CD4-positive, alpha-beta T cell (primary cell): Measurements from ENCODE around the gene TXNDC15. TPM values are rescaled to one million over a fixed set of nuclear protein-coding genes. Genes with fewer than 3 reads are reported as not detected.
A peak's percentile ranks its signal among the peaks of the same experiment; 100 is the strongest.
"Not testable (repeated sequence)": the region's sequence is repeated elsewhere in the genome, so short reads cannot be mapped to it uniquely, and the experiment has no call there.

Experiments used
- ATAC-seq: fragments of 200-7000 bp; cut with Tn5 transposase; one replicate; pipeline ENCODE4 v1.10.0; 2022; ENCODE audit warnings: mild to moderate bottlenecking; ENCODE audit not compliant: poor library complexity
- CTCF ChIA-PET: fragments of 350-600 bp; sonication (Branson Sonifier 250); formaldehyde crosslinking; loops from one replicate; lab custom pipeline; 2021; ENCODE audit warnings: antibody characterized with exemption, inconsistent platforms; lab: Charles Lee
- POLR2A ChIA-PET: fragments of 350-600 bp; sonication (Branson Sonifier 250); formaldehyde crosslinking; loops from one replicate; lab custom pipeline; 2021; ENCODE audit warnings: antibody characterized with exemption, inconsistent platforms; lab: Charles Lee
- DNase-seq, 14 experiments: peaks; one replicate each; pipeline ENCODE4 v3.0.0-alpha.2; 2013 to 2020; ENCODE audit warnings: mixed read lengths in 2 of 14
- H3K27ac ChIP-seq, 2 donors: one replicate each; pipeline versions ENCODE4 v1.5.1 to v1.7.0; 2013; ENCODE audit warnings: low read length in 2 of 2, low read depth in 1 of 2, mild to moderate bottlenecking in 1 of 2
- H3K27me3 ChIP-seq, 2 experiments: 1 replicate in 1 of 2; 2 replicates in 1 of 2; pipeline versions ENCODE4 v1.6.1 to v1.7.0; 2013; ENCODE audit warnings: low read length in 2 of 2, control low read depth in 1 of 2, mild to moderate bottlenecking in 1 of 2, moderate library complexity in 1 of 2; ENCODE audit not compliant: insufficient read depth in 2 of 2, control insufficient read depth in 1 of 2
- H3K36me3 ChIP-seq: one replicate; pipeline ENCODE4 v1.6.1; 2013; ENCODE audit warnings: low read length, control low read depth; ENCODE audit not compliant: insufficient read depth
- H3K4me1 ChIP-seq: one replicate; pipeline ENCODE4 v1.6.1; 2013; ENCODE audit warnings: low read length, control low read depth; ENCODE audit not compliant: insufficient read depth
- H3K4me3 ChIP-seq: one replicate; pipeline ENCODE4 v1.5.1; 2013; ENCODE audit warnings: mild to moderate bottlenecking, low read length, moderate library complexity
- H3K9me3 ChIP-seq, 2 experiments: 1 replicate in 1 of 2; 2 replicates in 1 of 2; pipeline versions ENCODE4 v1.6.1 to v1.7.0; 2013; ENCODE audit warnings: low read length in 2 of 2, mild to moderate bottlenecking in 2 of 2, control low read depth in 1 of 2, moderate library complexity in 1 of 2; ENCODE audit not compliant: control insufficient read depth in 1 of 2, insufficient read depth in 1 of 2
- H3K27ac Mint-ChIP-seq: one replicate; pipeline ENCODE4 v1.8.0; 2020; ENCODE audit warnings: mixed read lengths
- H3K27me3 Mint-ChIP-seq: one replicate; pipeline ENCODE4 v1.8.0; 2021; ENCODE audit warnings: mixed read lengths
- H3K36me3 Mint-ChIP-seq: one replicate; pipeline ENCODE4 v1.8.0; 2021; ENCODE audit warnings: low read depth, mixed read lengths
- H3K4me1 Mint-ChIP-seq: one replicate; pipeline ENCODE4 v1.8.0; 2021; ENCODE audit warnings: low read depth, mixed read lengths
- H3K4me3 Mint-ChIP-seq: one replicate; pipeline ENCODE4 v1.8.0; 2020; ENCODE audit warnings: mild to moderate bottlenecking, mixed read lengths
- H3K9me3 Mint-ChIP-seq: one replicate; pipeline ENCODE4 v1.8.0; 2020; ENCODE audit warnings: mixed read lengths
- CTCF ChIP-seq: fragments of 200-600 bp; IDR thresholded peaks from one replicate; pipeline ENCODE4 v1.8.0; 2022; ENCODE audit warnings: antibody characterized with exemption, mild to moderate bottlenecking
- intact Hi-C, 2 experiments: fragments of 100-400 bp; cut with DNase I in 1 of 2; cut with micrococcal nuclease in 1 of 2; formaldehyde crosslinking; loops; one replicate each; pipeline versions ENCODE4 v1.15.1 to v1.9.0; 2023 to 2025; cut with DNase I, micrococcal nuclease
- total RNA-seq, 174 experiments: library from RNA in 2 of 174; stranded (reverse) in 2 of 174; gene quantifications; one replicate each; pipeline ENCODE4 v1.2.3 and lab custom pipeline; 2021 to 2026

The TXNDC15 gene
- total RNA-seq, 2 experiments from 2014 or later, result 19.6 to 20.0 TPM

GRCh38 chr5:134845852-134846640 lies 28.1 kb upstream of the TXNDC15 start, which contains the start of gene C5orf24:
TSS of gene C5orf24 (plus strand) at chr5:134845968. CDS start at chr5:134854901, 8,933 bp downstream.
- H3K27me3 ChIP-seq, result no peaks in the 10 kb centered on the region
- H3K27me3 Mint-ChIP-seq, result no peaks in the 10 kb centered on the region
- H3K4me1 ChIP-seq, result peaks cover 35% of the 10 kb centered on the region
- no peaks in the 10 kb centered on the region for H3K9me3 ChIP-seq
- no peak for TF ChIP-seq CTCF
- peak within 1 kb of the TSS; percentile 76 for H3K4me3 ChIP-seq
- DNase-seq (peak; percentile 83 to 98 (median 90)), ATAC-seq (peak; percentile 90)
- intact Hi-C loops, result loop anchor here (1.0 to 10.0 kb wide), 10 partner anchors 27 to 621 kb away; partner anchors contain the start of genes CAMLG (in 2 of the 2), PCBD2 (in 1 of the 2), PPP2CA (in 1 of the 2) and SEC24A (in 1 of the 2)
- H3K36me3 Mint-ChIP-seq, result peaks cover 27% of the 10 kb centered on the region
- H3K9me3 Mint-ChIP-seq, result no peaks in the 10 kb centered on the region
- H3K27ac ChIP-seq, result peak within 1 kb of the TSS; percentile 87
- H3K27ac Mint-ChIP-seq, result peak within 1 kb of the TSS; percentile 95
- H3K36me3 ChIP-seq, result peaks cover 7% of the 10 kb centered on the region
- H3K4me3 Mint-ChIP-seq, result peak within 1 kb of the TSS; percentile 86
- CTCF ChIA-PET, result interaction anchor here (0.9 to 1.8 kb wide), 4 partner anchors 27 to 108 kb away, joined by 3 to 16 read pairs (median 6); partner anchors contain the start of genes CAMLG, DDX46 and PCBD2
- H3K4me1 Mint-ChIP-seq, result peaks cover 26% of the 10 kb centered on the region
- POLR2A ChIA-PET, result interaction anchor here (0.6 to 2.9 kb wide), 18 partner anchors 9 to 620 kb away, joined by 3 to 66 read pairs (median 5); partner anchors contain the start of genes CAMLG, DDX46, PCBD2 and PPP2CA

- peaks cover 32% of the 10 kb centered on the region for H3K36me3 Mint-ChIP-seq
- POLR2A ChIA-PET, result interaction anchor here (1.2 to 2.9 kb wide), 4 partner anchors 13 to 108 kb away, joined by 4 to 66 read pairs (median 9); partner anchors contain the start of genes CAMLG, PCBD2 and TXNDC15
- DNase-seq (peak in 1 of 14 experiments; percentile 26), ATAC-seq (peak; percentile 11)
- TF ChIP-seq CTCF, result no peak
- H3K4me1 Mint-ChIP-seq, result peaks cover 31% of the 10 kb centered on the region
- intact Hi-C loops, result loop anchor here (1.0 to 10.0 kb wide), 8 partner anchors 27 to 622 kb away; partner anchors contain the start of genes CAMLG (in 2 of the 2), PCBD2 (in 1 of the 2), PPP2CA (in 1 of the 2) and TXNDC15 (in 1 of the 2)
- Histone ChIP-seq H3K4me1 (peaks cover 38% of the 10 kb centered on the region), H3K36me3 (peaks cover 11% of the 10 kb centered on the region), H3K4me3 (peak overlapping the region; percentile 76), H3K9me3 (no peaks in the 10 kb centered on the region), H3K27me3 (no peaks in the 10 kb centered on the region), H3K27ac (peak overlapping the region; percentile 86 to 87)
- H3K4me3 Mint-ChIP-seq, result peak overlapping the region; percentile 86
- CTCF ChIA-PET, result no interaction called here
- H3K27me3 Mint-ChIP-seq, result no peaks in the 10 kb centered on the region
- no peaks in the 10 kb centered on the region for H3K9me3 Mint-ChIP-seq
- peak overlapping the region; percentile 95 for H3K27ac Mint-ChIP-seq
Observed at GRCh38 chr5:134846641-134846960, 27.6 kb upstream of the TXNDC15 start.

GRCh38 chr5:134849434-134849933 lies 24.7 kb upstream of the TXNDC15 start:
- H3K4me1 Mint-ChIP-seq, result peaks cover 44% of the 10 kb centered on the region

More at GRCh38 chr5:134849434-134849933, 24.7 kb upstream of the TXNDC15 start:
- ATAC-seq, H3K4me3 Mint-ChIP-seq, H3K27me3 ChIP-seq, H3K9me3 Mint-ChIP-seq, H3K27ac Mint-ChIP-seq, H3K4me3 ChIP-seq, DNase-seq, H3K27ac ChIP-seq, H3K9me3 ChIP-seq, H3K27me3 Mint-ChIP-seq: not testable (repeated sequence)
- Histone ChIP-seq H3K4me1 (peaks cover 38% of the 10 kb centered on the region), H3K36me3 (peaks cover 15% of the 10 kb centered on the region)
- H3K36me3 Mint-ChIP-seq, result peaks cover 48% of the 10 kb centered on the region
- CTCF ChIA-PET, result interaction anchor here (1.1 to 1.3 kb wide), 2 partner anchors 55 to 91 kb away, joined by 3 to 9 read pairs; partner anchors contain the start of genes DDX46 and PCBD2
- POLR2A ChIA-PET, result interaction anchor here (1.5 to 1.7 kb wide), 2 partner anchors 24 to 55 kb away, joined by 3 to 6 read pairs; partner anchors contain the start of genes PCBD2 and TXNDC15
- intact Hi-C loops, result loop anchor here (5.0 to 10.0 kb wide), 3 partner anchors 115 to 625 kb away; partner anchors contain the start of genes CAMLG (in 1 of the 2), PPP2CA (in 1 of the 2) and UBE2B (in 1 of the 2)
